CD4-positive, alpha-beta T cell treated with Interferon alpha-2 for 1 hour (primary cell): Measurements from ENCODE around the gene GALK1.

ENCODE experiments used
- DNase-seq, 2 donors: peaks; one replicate each; pipeline ENCODE4 v3.0.0-alpha.2; 2020 to 2022

GALK1 gene

GRCh38 chr17:75783803-75784472 is 18.9 kb upstream of the GALK1 start:
- DNase-seq, result no peak

DNA sequence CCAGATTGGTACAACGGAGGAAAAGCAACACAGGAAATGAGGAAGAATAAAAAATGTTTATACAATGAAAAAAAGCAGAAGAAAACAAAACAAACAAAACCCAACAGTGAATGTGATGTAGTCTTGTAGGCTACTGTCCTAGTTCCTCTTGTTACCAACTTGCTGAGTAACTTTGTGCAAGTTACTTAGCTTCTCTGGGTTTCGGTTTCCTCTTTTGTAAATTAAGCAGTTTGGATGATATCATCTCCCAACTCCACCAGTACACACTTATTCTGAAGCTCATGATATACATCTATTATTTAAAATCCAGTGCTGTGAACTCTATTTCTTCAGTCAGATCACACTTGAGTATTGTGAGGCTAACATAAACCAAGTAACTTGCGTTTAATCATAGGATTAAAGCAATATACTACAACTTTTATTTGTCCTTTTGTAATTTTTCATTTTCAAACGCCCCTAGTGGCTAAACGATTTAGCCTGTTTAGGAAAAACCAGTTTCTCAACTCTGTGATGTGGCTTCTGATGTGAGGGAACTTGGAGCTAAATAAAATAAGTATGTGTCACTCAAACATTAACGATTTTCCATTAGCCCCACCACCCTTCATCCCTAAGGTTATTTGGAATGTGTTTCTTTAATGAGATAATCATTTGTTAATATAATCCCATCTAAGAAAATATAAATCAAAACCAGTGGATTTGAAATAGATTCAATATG is 18.2 kb upstream of the GALK1 start:
- DNase-seq, result peak; percentile 33 to 85

DNA sequence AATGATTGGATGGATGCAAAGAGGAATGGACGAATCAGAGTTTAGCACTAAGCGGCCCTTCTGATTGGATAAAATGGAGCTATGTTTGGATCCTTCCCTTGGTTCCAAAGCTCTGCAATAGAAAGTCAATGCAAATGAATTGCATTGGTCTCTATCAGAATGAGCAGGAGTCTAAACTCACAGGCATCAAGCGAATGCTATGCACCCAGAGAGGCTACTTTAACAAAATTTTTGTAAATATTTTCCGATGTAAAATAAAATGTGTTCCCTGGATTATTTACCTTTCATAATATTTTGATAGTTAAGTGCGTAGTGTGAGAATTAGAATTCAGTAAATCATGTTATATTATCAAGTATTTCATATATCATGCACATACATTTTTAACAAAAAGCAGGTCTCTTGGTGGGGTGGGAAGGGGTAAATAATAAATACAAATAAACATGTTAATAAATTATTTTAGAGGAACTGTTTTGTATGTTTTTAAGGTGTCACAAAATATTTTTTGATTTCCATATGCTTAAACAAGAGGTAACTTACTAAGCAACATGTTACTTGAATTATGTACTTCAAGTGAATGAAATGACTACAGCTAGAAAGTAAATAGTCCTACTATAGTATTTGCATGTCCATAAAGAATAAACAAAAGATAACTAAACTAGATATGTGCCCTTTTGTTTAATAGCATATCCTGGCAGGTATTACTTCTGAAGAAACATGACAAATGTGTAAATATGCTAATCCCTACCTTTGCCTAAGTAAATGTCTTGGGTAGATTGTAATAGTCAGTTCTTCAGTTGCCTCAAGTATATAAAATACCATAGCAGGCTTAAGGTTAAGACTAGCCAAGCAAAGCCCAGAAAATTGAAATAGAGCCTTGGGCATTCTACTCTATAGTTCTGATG is 15.2 kb upstream of the GALK1 start:
- no peak for DNase-seq

DNA sequence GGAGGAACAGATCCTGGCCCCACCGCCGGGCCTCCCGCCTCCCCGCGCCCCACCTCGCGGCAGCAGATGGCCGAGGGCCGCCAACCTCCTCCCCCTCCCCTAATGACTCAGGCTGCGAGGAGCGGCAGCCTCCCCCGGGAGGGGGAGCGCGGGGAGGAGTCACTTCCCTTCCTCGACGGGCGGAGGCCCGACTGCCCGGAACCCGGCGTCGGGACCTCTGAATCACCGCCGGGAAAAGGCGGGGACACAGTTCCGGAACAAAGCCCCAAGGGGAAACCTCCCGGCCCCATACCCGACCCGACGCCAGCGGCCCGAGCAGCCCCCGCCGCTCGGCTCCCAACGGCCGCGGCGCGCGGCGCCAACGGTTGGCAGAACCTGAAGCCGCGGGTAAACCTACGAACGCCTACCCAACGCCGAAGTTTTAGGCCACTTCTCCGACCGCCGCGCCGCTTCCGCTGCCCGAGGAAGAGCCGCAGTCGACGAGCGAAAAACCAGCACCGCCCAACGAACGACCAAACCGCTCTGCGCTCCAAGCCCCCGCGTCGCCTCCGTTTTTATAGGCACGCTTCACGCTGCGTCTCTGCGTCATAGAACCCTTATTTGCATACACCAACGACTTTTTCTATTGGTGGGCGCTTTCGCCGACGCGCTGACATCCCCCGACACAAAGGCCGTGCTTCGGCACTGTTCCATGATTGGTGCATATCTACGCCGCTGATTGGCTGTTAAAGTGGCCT is 14.4 kb upstream of the GALK1 start:
- DNase-seq, result peak; percentile 99

- DNase-seq, result peak in 1 of 2 donors; percentile 87
Observed at GRCh38 chr17:75778861-75779249, 13.9 kb upstream of the GALK1 start.

- DNase-seq, result peak; percentile 28 to 39
Observed at GRCh38 chr17:75778066-75778860, 13.3 kb upstream of the GALK1 start.

DNA sequence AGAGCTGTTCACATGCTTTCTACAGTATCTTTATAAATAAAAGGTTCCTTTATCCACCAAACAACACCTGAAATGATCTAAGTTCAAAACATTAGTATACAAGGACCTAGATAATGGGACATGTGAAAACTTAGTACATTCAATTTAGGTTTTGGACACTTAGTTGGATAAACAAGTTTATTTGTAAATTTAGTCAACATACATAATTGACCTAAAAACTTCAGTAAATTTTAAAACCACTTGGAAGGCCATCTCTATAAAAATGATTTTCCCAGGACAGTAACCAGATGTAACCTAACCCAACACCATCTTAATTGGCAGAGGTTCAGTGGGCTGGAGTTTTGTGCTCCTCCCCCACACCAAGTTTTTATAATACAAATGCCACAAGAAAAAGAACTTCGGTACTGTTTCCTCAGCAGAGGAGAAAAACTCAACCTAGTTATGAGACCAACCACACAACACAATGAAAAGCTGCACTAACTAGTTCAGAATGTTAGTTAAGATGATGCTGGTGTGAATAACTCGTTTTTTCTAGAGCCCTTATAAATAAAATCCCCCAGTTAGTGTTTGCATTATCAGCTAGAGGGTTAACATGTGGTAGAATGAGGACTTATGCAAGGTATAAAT is 12.4 kb upstream of the GALK1 start:
- DNase-seq, result peak in 1 of 2 donors; percentile 49

- DNase-seq, result peak; percentile 65 to 67
Observed at GRCh38 chr17:75776386-75777295, 11.6 kb upstream of the GALK1 start.

- peak; percentile 14 to 52 for DNase-seq
Observed at GRCh38 chr17:75774991-75775668, 10.1 kb upstream of the GALK1 start.

GRCh38 chr17:75774471-75774990 is 9.5 kb upstream of the GALK1 start:
- DNase-seq, result peak in 1 of 2 donors; percentile 32

- DNase-seq, result no peak
Observed at GRCh38 chr17:75773808-75774470, 8.9 kb upstream of the GALK1 start.

DNA sequence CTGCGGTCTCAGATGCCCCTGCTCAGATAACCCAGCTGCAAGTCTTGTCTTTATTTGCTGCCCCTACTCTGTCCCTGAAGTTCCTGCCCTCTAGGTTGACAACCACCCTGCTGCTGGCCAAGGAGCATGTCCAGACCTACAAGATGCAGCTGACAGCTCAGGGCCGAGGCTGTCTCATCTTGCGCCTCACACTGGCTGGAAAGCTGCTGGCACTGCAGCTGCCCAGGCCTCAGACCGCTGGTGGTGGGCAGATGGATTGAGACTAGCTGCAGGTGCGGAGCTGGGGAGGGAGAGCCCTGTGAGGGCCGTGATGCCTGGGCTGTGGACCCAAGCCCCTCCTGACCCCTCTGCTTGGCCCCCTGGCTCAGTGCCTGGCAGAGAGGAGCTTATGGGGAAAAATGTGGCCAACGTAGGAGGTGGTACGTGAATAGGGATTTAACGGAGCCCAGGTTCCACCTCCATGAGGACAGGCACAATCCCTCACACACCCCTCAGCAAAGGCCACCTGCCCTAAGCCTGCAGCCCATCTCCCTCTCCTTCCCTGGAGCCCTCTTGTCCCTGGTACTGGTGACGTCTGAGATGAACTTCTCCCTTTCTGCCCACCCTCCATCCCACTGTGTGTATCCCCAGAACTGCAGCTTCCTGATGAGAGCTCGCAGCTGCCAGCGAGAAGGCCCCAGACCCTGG is 8.3 kb upstream of the GALK1 start:
- no peak for DNase-seq

- no peak for DNase-seq
Observed at GRCh38 chr17:75771334-75772281, 6.6 kb upstream of the GALK1 start.

DNA sequence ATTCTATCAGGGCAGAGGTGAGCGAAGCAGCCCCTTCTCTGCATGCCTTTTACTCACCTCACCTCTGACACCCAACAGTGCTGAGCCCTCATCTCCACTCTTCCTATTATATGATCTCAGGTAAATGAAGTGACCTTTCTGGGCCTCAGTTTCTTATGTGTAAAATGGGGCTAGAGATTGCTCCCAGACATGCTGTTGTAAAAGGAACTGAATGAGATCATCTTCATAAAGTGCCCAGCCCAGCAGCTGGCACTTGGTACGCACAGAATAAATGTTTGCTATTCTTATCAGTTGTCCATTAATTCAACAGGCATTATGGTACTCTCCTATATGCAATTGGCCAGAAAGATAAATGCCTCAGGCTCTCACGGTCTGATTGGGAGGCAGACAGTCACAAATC is 4.5 kb upstream of the GALK1 start:
- DNase-seq, result no peak

GRCh38 chr17:75767881-75768280 is 2.9 kb upstream of the GALK1 start:
- no peak for DNase-seq

- DNase-seq, result no peak
Observed at GRCh38 chr17:75765981-75766380, 989 bp upstream of the GALK1 start.

DNA sequence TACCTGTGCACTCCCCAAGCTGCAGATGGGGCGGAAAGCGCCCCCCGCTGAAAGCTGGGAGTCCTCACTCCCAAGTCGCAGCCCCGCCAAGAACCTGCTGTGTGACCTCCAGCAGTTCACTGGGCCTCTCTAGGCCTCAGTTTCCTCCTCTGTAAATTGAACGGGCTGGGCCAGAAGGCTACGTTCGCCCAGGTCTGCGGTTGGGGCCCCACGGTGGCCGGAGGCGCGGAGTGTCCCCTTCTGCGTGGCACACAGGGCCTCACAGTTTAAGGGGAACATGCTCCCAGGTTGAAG is 628 bp downstream of the GALK1 start:
- no peak for DNase-seq
